HEK293 (cell line): Measurements from ENCODE around the gene EFHD1.

Source experiments
- PRDM1 ChIP-seq: fragments of 450-650 bp; formaldehyde crosslinking; IDR thresholded peaks from 2 replicates; pipeline ENCODE4; 2016; ENCODE audit warnings: missing biosample characterization, missing genetic modification characterization
- ZBTB1 ChIP-seq: fragments of 450-650 bp; formaldehyde crosslinking; IDR thresholded peaks from 2 replicates; pipeline ENCODE4 v1.5.1; 2016; ENCODE audit warnings: missing biosample characterization, missing genetic modification characterization
- ZBTB8A ChIP-seq: fragments of 450-650 bp; formaldehyde crosslinking; IDR thresholded peaks from 2 replicates; pipeline ENCODE4 v1.5.1; 2016; ENCODE audit warnings: missing biosample characterization, missing genetic modification characterization
- ZNF133 ChIP-seq: fragments of 450-650 bp; formaldehyde crosslinking; IDR thresholded peaks from 2 replicates; pipeline ENCODE4 v1.5.1; 2016; ENCODE audit warnings: missing biosample characterization, missing genetic modification characterization
- ZNF423 ChIP-seq: fragments of 450-650 bp; formaldehyde crosslinking; IDR thresholded peaks from 2 replicates; pipeline ENCODE4 v1.5.1; 2016; ENCODE audit warnings: missing biosample characterization, missing genetic modification characterization
- ZNF530 ChIP-seq: fragments of 450-650 bp; formaldehyde crosslinking; IDR thresholded peaks from 2 replicates; pipeline ENCODE4 v1.5.1; 2016; ENCODE audit warnings: low read depth, missing biosample characterization, missing genetic modification characterization
- ZNF560 ChIP-seq: fragments of 450-650 bp; formaldehyde crosslinking; IDR thresholded peaks from 2 replicates; pipeline ENCODE4 v1.5.1; 2017; ENCODE audit warnings: missing biosample characterization, missing genetic modification characterization, borderline replicate concordance
- ZNF837 ChIP-seq: fragments of 450-650 bp; formaldehyde crosslinking; IDR thresholded peaks from 2 replicates; pipeline ENCODE4 v1.5.1; 2016; ENCODE audit warnings: missing biosample characterization, missing genetic modification characterization
- TF ChIP-seq, protein P1 (sequence below): fragments of 450-650 bp; formaldehyde crosslinking; IDR thresholded peaks from 2 replicates; pipeline ENCODE4 v1.5.1; 2016; ENCODE audit warnings: missing biosample characterization, missing genetic modification characterization
- TF ChIP-seq, protein P2 (sequence below): fragments of 450-650 bp; formaldehyde crosslinking; IDR thresholded peaks from 2 replicates; pipeline ENCODE4 v1.5.1; 2016; ENCODE audit warnings: missing biosample characterization, missing genetic modification characterization
- TF ChIP-seq, protein P3 (sequence below): fragments of 450-650 bp; formaldehyde crosslinking; IDR thresholded peaks from 2 replicates; pipeline ENCODE4 v1.5.1; 2016; ENCODE audit warnings: missing biosample characterization, missing genetic modification characterization

GRCh38 chr2:232728785-232729184 is 95.4 kb downstream of the EFHD1 start:
- no peak for TF ChIP-seq ZNF560
- TF ChIP-seq, protein P1, sequence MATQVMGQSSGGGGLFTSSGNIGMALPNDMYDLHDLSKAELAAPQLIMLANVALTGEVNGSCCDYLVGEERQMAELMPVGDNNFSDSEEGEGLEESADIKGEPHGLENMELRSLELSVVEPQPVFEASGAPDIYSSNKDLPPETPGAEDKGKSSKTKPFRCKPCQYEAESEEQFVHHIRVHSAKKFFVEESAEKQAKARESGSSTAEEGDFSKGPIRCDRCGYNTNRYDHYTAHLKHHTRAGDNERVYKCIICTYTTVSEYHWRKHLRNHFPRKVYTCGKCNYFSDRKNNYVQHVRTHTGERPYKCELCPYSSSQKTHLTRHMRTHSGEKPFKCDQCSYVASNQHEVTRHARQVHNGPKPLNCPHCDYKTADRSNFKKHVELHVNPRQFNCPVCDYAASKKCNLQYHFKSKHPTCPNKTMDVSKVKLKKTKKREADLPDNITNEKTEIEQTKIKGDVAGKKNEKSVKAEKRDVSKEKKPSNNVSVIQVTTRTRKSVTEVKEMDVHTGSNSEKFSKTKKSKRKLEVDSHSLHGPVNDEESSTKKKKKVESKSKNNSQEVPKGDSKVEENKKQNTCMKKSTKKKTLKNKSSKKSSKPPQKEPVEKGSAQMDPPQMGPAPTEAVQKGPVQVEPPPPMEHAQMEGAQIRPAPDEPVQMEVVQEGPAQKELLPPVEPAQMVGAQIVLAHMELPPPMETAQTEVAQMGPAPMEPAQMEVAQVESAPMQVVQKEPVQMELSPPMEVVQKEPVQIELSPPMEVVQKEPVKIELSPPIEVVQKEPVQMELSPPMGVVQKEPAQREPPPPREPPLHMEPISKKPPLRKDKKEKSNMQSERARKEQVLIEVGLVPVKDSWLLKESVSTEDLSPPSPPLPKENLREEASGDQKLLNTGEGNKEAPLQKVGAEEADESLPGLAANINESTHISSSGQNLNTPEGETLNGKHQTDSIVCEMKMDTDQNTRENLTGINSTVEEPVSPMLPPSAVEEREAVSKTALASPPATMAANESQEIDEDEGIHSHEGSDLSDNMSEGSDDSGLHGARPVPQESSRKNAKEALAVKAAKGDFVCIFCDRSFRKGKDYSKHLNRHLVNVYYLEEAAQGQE (tag by site-specific recombination), result no peak
- TF ChIP-seq, protein P2, sequence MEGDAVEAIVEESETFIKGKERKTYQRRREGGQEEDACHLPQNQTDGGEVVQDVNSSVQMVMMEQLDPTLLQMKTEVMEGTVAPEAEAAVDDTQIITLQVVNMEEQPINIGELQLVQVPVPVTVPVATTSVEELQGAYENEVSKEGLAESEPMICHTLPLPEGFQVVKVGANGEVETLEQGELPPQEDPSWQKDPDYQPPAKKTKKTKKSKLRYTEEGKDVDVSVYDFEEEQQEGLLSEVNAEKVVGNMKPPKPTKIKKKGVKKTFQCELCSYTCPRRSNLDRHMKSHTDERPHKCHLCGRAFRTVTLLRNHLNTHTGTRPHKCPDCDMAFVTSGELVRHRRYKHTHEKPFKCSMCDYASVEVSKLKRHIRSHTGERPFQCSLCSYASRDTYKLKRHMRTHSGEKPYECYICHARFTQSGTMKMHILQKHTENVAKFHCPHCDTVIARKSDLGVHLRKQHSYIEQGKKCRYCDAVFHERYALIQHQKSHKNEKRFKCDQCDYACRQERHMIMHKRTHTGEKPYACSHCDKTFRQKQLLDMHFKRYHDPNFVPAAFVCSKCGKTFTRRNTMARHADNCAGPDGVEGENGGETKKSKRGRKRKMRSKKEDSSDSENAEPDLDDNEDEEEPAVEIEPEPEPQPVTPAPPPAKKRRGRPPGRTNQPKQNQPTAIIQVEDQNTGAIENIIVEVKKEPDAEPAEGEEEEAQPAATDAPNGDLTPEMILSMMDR, result no peak
- TF ChIP-seq PRDM1 (tag by site-specific recombination), result peak; percentile 93
- no peak for TF ChIP-seq ZNF837 (tag by site-specific recombination)
- TF ChIP-seq, protein P3, sequence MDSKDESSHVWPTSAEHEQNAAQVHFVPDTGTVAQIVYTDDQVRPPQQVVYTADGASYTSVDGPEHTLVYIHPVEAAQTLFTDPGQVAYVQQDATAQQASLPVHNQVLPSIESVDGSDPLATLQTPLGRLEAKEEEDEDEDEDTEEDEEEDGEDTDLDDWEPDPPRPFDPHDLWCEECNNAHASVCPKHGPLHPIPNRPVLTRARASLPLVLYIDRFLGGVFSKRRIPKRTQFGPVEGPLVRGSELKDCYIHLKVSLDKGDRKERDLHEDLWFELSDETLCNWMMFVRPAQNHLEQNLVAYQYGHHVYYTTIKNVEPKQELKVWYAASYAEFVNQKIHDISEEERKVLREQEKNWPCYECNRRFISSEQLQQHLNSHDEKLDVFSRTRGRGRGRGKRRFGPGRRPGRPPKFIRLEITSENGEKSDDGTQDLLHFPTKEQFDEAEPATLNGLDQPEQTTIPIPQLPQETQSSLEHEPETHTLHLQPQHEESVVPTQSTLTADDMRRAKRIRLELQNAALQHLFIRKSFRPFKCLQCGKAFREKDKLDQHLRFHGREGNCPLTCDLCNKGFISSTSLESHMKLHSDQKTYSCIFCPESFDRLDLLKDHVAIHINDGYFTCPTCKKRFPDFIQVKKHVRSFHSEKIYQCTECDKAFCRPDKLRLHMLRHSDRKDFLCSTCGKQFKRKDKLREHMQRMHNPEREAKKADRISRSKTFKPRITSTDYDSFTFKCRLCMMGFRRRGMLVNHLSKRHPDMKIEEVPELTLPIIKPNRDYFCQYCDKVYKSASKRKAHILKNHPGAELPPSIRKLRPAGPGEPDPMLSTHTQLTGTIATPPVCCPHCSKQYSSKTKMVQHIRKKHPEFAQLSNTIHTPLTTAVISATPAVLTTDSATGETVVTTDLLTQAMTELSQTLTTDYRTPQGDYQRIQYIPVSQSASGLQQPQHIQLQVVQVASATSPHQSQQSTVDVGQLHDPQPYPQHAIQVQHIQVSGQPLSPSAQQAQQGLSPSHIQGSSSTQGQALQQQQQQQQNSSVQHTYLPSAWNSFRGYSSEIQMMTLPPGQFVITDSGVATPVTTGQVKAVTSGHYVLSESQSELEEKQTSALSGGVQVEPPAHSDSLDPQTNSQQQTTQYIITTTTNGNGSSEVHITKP, result no peak
- no peak for TF ChIP-seq ZNF530 (tag by site-specific recombination)
- TF ChIP-seq ZBTB1 (tag by site-specific recombination), result no peak
- TF ChIP-seq ZNF133, result no peak
- TF ChIP-seq ZNF423, result no peak
- no peak for TF ChIP-seq ZBTB8A (tag by site-specific recombination)
